Coronary artery (tissue), 2 donors: Measurements from ENCODE around the gene SOX14.

Experiments
- DNase-seq: peaks from one replicate; pipeline ENCODE4 v3.0.0-alpha.2; 2017; ENCODE audit warnings: low spot score
- H3K27ac ChIP-seq, 2 donors: fragments of 200-600 bp; sonication (generic); one replicate each; pipeline ENCODE4 v1.5.1; 2016 to 2019
- H3K4me3 ChIP-seq: fragments of 200-600 bp; sonication (generic); 2 replicates; pipeline ENCODE4 v1.5.1; 2016; ENCODE audit warnings: mild to moderate bottlenecking, moderate library complexity
- TF ChIP-seq, protein P1 (sequence below): fragments of 200-600 bp; sonication (generic); IDR thresholded peaks from one replicate; pipeline ENCODE4 v1.5.1; 2019; ENCODE audit warnings: antibody characterized with exemption

Gene SOX14

DNA sequence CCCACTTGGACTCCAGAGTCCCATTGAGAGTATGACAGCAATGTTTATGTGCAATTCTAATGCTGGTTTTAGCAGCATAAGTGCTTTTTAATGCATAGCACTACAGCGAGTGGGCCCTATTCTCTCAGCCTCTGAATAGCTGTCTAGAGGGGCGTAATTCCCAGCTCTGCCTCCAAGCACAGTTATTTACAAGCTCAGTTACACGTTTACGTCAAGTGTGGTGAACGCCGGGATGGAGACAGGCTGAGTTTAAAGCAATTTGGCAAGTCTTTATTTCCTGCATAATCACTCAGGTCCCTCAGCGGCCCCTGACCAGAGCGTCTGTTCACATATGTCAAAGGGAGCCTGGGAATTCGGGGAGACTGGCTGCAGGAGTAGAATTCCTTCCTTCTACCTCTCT lies 43.9 kb downstream of the SOX14 start:
- Histone ChIP-seq H3K4me3 (no peak overlapping the region), H3K27ac (no peak overlapping the region)
- no peak for DNase-seq
- TF ChIP-seq, protein P1, sequence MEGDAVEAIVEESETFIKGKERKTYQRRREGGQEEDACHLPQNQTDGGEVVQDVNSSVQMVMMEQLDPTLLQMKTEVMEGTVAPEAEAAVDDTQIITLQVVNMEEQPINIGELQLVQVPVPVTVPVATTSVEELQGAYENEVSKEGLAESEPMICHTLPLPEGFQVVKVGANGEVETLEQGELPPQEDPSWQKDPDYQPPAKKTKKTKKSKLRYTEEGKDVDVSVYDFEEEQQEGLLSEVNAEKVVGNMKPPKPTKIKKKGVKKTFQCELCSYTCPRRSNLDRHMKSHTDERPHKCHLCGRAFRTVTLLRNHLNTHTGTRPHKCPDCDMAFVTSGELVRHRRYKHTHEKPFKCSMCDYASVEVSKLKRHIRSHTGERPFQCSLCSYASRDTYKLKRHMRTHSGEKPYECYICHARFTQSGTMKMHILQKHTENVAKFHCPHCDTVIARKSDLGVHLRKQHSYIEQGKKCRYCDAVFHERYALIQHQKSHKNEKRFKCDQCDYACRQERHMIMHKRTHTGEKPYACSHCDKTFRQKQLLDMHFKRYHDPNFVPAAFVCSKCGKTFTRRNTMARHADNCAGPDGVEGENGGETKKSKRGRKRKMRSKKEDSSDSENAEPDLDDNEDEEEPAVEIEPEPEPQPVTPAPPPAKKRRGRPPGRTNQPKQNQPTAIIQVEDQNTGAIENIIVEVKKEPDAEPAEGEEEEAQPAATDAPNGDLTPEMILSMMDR = no peak

DNA sequence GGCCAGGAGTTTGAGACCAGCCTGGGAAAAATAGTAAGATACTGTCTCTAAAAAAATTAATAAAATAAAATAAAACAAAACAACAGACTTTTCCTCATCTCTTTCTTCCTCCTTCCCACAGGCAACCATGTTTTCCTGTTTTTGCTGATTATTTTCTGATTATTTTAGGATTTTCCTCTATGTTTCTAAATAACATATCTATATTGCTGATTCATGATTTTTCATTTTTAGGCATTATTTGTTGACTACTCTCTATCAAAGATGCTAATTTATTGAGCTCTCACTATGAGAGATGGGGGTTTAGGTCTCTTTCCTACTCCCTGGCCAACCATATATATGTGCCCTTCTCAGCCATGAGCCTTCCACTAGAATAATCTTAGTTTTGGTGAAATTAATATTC lies 45.4 kb downstream of the SOX14 start:
- TF ChIP-seq, protein P1 = no peak
- DNase-seq = no peak
- Histone ChIP-seq H3K27ac (no peak overlapping the region), H3K4me3 (no peak overlapping the region)

DNA sequence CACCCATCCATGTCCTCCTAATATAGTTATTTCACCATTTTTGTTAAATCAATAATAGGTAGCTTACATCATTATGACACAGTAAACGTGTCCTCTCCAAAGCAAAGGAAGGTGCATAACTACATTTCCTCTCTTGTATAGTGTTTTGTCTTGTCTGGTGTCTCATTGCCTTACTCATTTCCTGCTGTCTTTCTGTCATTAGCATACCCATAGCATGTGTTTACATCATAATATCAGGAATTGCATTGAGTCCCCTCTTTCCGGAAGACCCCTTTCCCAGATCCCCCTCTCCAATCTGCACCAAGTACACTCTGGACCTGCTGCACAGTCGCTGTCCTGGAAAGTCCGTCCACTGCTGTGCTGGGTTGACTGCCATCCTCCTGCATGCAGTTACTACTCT lies 47.9 kb downstream of the SOX14 start:
- Histone ChIP-seq H3K4me3 (no peak overlapping the region), H3K27ac (no peak overlapping the region)
- DNase-seq = no peak
- TF ChIP-seq, protein P1 = no peak

DNA sequence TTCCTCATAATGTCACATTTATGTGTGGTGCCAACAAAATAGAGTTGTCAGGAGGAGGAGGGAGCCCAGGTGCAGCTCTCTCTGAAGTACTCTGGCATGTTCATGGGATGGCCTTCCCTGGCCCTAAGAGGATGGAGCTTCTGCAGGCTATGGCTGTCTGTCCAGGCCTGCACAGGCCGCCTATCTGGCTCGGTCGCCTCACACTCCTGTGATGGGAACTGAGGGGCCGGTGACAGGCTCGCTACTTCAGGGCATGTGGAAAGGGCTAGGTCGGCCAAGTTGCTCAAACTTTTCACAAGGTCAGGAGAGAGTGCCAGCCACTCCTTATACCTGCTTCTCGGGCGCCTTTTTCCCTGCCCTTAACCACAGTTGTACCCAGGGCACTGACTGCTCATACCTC lies 51.1 kb downstream of the SOX14 start:
- no peak overlapping the region for H3K27ac ChIP-seq
- TF ChIP-seq, protein P1 = no peak
- no peak overlapping the region for H3K4me3 ChIP-seq
- DNase-seq = no peak
